IPS DF 4.7 (cell line): ENCODE results near the gene CACTIN.
"Not testable (repeated sequence)": the region's sequence is repeated elsewhere in the genome, so short reads cannot be mapped to it uniquely, and the experiment has no call there.

Source experiments
- DNase-seq: peaks from one replicate; pipeline ENCODE4 v3.0.0-alpha.2; 2013; ENCODE audit warnings: low spot score; ENCODE audit errors: extremely low read depth

The CACTIN gene

DNA sequence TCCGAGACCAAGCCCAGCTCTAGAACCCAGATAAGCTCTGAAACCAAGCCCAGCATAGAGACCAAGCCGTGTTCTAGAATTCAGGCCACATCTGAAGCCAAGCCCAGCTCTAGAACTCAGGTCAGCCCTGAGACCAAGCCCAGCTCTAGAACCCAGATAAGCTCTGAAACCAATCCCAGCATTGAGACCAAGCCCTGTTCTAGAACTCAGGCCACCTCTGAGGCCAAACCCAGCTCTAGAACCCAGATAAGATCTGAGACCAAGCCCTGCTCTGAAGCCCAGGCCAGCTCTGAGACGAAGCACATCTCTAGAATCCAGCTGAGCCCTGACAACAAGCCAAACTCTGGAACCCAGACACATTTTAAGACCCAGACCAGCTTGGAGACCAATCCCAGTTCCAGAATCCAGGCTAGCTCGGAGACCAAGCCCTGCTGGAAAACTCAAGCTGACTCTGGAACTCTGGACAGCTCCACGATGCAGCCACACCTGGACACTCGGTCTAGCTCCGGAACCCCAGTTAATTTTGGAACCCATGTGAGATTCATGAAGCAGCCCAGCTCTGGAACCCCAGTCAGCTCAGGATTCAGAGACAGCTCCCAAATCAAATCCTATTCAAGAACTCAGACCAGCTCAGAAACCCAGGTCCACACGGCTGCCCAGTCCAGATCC lies 35.5 kb downstream of the CACTIN start:
- DNase-seq = no peak

- DNase-seq = no peak
Observed at GRCh38 chr19:3589949-3590348, 36.6 kb downstream of the CACTIN start.

GRCh38 chr19:3589439-3589838 lies 37.2 kb downstream of the CACTIN start:
- no peak for DNase-seq

DNA sequence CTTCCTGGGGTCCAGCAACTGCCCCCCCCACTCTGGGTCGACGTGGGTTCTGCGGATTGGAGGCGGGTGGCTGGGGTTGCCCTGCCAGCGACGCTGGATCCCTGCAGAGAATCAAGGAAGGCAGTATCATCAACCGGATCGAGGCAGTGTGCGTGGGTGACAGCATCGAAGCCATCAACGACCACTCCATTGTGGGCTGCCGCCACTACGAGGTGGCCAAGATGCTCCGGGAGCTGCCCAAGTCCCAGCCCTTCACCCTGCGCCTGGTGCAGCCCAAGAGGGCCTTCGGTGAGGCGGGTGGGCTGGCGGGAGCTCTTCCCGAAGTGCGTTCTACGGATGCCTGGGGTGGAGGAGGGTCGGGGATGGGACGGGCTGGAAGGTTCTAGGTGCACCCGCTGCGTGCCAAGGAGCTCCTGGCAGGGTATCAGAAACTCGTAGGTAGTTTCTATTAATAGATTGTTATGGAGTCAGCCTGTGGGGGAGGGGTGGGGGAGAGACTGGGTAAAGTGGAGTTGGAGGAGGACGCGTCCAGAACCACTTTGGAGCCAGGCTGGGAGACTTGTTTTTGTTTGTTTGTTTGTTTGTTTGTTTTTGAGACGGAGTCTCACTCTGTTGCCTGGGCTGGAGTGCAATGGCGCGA lies 39.8 kb downstream of the CACTIN start:
- DNase-seq = no peak

DNA sequence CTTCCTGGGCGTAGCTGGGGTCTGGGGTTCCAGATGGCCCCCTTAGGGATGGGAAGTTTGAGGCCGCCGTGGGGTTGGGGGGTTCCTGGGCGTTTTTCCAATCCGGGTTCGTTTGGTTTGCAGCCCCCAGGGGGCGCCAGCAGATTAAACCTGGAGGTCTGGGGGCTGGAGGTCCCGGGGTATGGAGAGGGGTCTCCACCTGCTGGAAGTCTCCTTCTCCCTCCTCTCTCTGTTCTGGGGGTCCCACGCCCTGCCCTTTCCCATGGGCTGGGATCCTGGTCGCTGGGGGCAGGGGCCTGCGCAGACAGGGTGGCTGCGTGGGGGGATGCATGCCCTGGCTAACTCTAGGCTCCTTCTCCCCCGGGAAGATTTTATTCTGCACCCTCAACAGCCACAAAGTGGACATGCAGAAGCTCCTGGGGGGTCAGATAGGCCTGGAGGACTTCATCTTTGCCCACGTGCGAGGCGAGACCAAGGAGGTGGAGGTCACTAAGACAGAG lies 40.4 kb downstream of the CACTIN start:
- no peak for DNase-seq

- no peak for DNase-seq
Observed at GRCh38 chr19:3585301-3586126, 41.1 kb downstream of the CACTIN start, which contains the start of gene GIPC3. TSS of gene GIPC3 (plus strand) at chr19:3585478. CDS start at chr19:3585598, 120 bp downstream.

- not testable (repeated sequence) for DNase-seq
Observed at GRCh38 chr19:3584036-3584802, 42.4 kb downstream of the CACTIN start.

DNA sequence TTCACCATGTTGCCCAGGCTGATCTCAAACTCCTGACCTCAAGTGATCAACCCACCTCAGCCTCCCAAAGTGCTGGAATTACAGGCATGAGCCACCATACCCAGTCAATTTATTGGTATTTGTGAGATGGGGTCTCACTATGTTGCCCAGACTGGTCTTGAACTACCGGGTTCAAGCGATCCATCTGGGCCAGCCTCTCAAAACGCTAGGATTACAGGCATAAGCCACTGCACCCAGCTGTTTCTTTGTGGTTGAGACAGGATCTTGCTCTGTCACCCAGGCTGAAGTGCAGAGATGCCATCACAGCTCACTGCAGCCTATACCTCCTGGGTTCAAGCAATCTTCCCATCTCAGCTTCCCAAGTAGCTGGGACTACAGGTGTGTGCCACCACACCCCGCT lies 44.8 kb downstream of the CACTIN start:
- DNase-seq = not testable (repeated sequence)

DNA sequence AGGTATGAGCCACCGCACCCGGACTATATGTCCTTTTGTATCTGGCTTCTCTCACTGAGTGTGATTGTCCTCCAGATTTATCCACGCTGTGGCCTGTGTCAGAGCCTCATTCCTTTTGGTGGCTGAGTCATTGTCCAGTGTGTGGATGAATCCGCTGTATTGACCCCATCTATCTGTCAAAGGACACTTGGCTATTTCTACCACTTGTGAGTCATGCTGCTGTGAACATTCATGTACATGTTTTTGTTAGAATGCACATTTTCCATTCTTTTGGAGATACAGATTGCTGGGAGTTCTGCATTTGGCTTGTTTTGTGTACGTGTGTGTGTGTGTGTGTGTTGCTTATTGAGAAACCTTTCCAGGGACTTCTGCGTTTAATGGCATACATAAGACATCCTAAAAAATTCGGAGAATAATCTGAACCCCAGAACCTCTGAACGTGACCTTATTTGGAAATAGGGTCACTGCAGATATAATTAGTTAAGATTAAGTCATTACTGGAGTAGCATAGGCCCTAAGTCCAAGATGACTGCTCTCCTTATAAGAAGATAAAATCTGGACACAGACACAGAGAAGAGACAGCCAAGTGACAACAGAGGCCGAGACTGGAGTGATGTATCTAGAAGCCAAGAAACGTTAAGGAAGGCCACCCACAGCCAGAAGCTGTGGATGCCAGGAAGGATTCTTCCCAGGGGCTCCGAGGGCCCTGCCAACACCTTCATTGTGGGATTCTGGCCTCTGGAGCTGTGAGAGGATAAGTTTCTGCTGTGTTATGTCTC lies 46.2 kb downstream of the CACTIN start:
- DNase-seq = no peak

DNA sequence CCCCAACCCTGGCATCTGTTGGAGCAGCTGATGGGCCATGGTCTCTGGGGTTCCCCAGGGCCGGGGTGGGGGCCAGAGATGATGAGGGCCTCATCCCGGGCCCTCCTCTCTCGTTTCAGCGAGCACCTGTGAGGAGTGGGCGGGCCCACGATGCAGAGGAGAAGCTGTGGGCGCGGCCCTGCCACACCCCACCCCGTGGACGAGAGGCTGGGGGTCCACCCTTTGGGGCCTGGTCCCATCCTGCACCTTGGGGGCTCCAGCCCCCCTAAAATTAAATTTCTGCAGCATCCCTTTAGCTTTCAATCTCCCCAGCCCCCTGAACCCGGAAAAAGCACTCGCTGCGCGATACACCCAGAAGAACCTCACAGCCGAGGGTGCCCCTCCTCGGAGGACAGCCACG lies 48.2 kb downstream of the CACTIN start:
- no peak for DNase-seq

GRCh38 chr19:3577723-3578344 lies 48.8 kb downstream of the CACTIN start:
- DNase-seq = no peak

DNA sequence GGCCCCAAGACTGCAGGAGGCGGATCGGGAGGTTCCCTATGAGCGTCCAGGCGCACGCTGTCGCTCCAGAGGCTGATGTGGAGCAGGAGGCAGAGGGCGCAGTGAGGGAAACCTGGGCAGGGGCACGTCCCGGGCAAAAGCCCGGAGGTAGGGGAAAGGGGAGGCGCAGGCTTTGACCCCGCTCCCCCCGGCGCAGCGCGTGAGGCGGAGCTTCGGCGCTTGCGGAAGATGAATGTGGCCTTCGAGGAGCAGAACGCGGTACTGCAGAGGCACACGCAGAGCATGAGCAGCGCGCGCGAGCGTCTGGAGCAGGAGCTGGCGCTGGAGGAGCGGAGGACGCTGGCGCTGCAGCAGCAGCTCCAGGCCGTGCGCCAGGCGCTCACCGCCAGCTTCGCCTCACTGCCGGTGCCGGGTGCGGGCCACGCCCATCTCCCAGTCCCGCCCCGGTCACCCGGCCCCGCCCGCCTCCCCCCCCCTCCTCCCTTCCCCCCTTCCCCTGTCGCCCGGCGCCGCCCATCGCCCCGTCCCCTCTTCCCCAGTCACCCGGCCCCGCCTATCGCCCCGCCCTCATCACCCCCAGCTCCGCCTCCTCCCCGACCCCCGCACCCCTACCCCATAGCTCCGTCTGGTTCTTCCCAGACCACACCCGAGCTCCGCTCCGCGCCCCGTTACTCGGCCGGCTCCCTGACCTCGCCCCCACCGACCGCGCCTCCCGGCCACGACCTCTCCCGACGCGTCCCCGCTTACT lies 49.7 kb downstream of the CACTIN start:
- DNase-seq = no peak

- no peak for DNase-seq
Observed at GRCh38 chr19:3575949-3576673, 50.5 kb downstream of the CACTIN start.

DNA sequence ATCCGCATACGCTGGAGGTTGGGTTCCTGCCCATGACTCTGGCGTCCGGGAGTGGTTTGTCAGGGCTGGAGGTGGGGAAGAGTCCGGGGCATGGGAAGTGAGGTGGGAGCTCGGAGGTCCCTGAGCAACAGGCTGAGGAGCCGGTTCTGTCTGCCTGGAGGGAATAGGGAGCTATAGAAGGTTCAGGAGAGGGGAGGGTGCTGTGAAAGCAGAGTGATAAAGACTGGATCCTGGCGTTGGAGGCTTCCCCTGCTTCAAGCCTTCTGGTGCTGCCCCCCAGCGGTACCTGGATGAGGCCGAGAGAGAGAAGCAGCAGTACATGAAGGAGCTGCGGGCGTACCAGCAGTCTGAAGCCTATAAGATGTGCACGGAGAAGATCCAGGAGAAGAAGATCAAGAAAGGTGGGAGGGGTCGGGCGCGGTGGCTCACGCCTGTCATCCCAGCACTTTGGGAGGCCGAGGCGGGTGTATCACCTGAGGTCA lies 51.3 kb downstream of the CACTIN start:
- DNase-seq = no peak

GRCh38 chr19:3573858-3574637 lies 52.5 kb downstream of the CACTIN start:
- no peak for DNase-seq

- DNase-seq = no peak
Observed at GRCh38 chr19:3573162-3573857, 53.3 kb downstream of the CACTIN start.

- DNase-seq = no peak
Observed at GRCh38 chr19:3572855-3573161, 53.8 kb downstream of the CACTIN start, which contains the start of gene HMG20B. TSS of gene HMG20B (plus strand) at chr19:3572944. CDS start at chr19:3573310, 366 bp downstream.
